ENCODE data around the gene RAB4A. TPM values are rescaled to one million over a fixed set of nuclear protein-coding genes. Genes with fewer than 3 reads are reported as not detected.

RAB4A gene
- polyA plus RNA-seq, 1 donor from 2014 or later, result 49.8 TPM

DNA sequence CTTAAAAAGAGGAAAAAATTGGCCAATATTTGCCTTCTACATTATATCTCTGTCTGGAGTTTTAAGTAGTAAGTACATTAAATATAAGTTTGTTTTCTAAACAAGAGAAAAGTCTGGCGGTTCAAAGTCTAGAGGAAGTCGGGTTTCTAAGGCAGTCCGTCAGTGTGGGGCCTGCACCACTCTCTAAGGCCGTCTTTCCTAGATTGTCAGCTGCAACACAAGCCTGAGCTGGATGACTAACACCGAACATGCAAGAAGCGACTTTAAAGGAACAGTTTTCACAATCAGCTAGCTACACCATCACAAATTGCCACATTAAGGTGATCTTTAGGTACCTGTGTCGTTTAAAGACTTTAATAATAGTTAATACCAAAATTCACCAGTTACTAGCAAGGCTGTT is 52.3 kb downstream of the RAB4A start:
- no peak overlapping the region for H2AFZ ChIP-seq (ENCODE audit: low read depth, low read length)
- H3K4me2 ChIP-seq (ENCODE audit: low read length), result no peak overlapping the region
- no peak overlapping the region for H3K27ac ChIP-seq (ENCODE audit: low read length)
- H3K9me3 ChIP-seq (ENCODE audit: low read length), result no peaks in the 10 kb centered on the region
- H4K20me1 ChIP-seq (ENCODE audit: insufficient read depth), result no peaks in the 10 kb centered on the region
- no peak overlapping the region for H3K4me3 ChIP-seq (ENCODE audit: low read length)
- peaks cover 7% of the 10 kb centered on the region for H3K36me3 ChIP-seq (ENCODE audit: insufficient read depth, low read length)
- no peaks in the 10 kb centered on the region for H3K27me3 ChIP-seq (ENCODE audit: insufficient read depth, low read depth, low read length)
- H3K79me2 ChIP-seq (replicated peaks; ENCODE audit: insufficient read depth, low read length), result no peaks in the 10 kb centered on the region
- no peak overlapping the region for H3K9ac ChIP-seq (ENCODE audit: low read length)
- no peaks in the 10 kb centered on the region for H3K9me2 ChIP-seq (ENCODE audit: insufficient read depth, low read length)
- no peaks in the 10 kb centered on the region for H3F3A ChIP-seq (ENCODE audit: insufficient read depth, low read length, poor library complexity, severe bottlenecking)
- no peak for TF ChIP-seq TAF1 (IDR thresholded peaks at IDR 0.05; ENCODE audit: low read depth)
- TF ChIP-seq MXI1 (conservative IDR thresholded peaks at IDR 0.05; ENCODE audit: poor library complexity, severe bottlenecking), result no peak
- no peak for TF ChIP-seq SMC3 (conservative IDR thresholded peaks at IDR 0.05; ENCODE audit: poor library complexity)

DNA sequence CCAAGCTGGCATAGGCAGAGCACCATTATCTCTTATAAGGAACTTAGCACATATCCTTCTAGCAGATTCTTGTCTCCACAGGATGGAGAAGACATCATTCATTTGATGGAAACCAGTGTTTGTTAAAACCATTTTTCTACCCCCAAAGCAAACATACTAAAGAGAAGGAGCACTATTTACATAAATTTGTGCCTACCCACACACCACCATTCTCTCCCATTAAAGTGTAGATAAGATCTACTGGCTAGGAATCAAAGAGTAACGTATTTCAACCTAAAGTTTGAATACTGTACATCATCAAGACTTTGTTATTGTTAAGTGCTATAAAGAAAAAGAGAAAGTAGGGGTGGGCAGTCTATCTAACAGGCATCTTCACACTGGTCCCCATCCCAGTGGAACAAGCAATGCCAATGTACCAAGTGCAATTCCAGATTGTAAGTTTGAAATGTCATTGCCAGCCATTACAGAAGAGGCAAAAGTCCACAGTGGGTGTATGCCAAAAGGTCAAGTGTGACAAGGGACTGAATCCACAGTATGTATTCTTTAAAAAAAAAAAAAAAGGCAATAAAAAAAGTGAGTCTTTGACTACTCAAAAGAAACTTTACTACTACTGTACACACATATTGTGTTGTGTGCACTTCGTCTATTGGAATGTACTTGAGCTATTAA is 53.1 kb downstream of the RAB4A start:
- Histone ChIP-seq H3K36me3 (ENCODE audit: insufficient read depth, low read length) (peaks cover 7% of the 10 kb centered on the region), H3K4me3 (ENCODE audit: low read length) (no peak overlapping the region)
- no peak for TF ChIP-seq EZH2 (IDR thresholded peaks at IDR 0.05; ENCODE audit: borderline replicate concordance, insufficient read depth, low read length, poor library complexity, severe bottlenecking)

DNA sequence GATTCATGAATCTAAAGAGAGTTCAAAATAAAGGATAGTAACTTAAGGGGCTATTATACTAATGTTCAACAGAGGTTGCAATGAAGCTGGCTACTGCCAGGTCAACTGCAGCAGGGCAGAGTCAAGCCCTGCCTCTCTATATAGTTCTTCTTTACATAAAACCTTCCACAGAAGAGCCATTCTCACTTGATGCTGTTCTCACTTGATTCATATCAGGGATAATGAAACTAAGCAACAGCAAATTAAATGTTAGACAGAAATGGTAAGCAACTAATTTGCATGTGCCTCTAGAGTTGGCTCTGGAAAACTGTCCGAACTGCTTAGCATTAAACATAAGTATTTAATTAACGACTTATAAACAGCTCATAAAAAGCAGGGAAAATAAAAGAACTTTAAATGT is 54.5 kb downstream of the RAB4A start:
- TF ChIP-seq REST (IDR thresholded peaks at IDR 0.05; ENCODE audit: borderline replicate concordance), result no peak
- TF ChIP-seq SMC3 (conservative IDR thresholded peaks at IDR 0.05; ENCODE audit: poor library complexity), result no peak
- TF ChIP-seq POLR2AphosphoS5 (IDR thresholded peaks at IDR 0.05), result no peak
- TF ChIP-seq CTCF (IDR thresholded peaks at IDR 0.05; ENCODE audit: poor library complexity, severe bottlenecking), result no peak
- no peak for TF ChIP-seq RAD21 (conservative IDR thresholded peaks at IDR 0.05)
- no peak for TF ChIP-seq EZH2 (IDR thresholded peaks at IDR 0.05; ENCODE audit: borderline replicate concordance, insufficient read depth, low read length, poor library complexity, severe bottlenecking)
- no peak for TF ChIP-seq EP300 (conservative IDR thresholded peaks at IDR 0.05; ENCODE audit: poor library complexity, severe bottlenecking)
- TF ChIP-seq TAF1 (IDR thresholded peaks at IDR 0.05; ENCODE audit: low read depth), result no peak
- Histone ChIP-seq H3K4me3 (ENCODE audit: low read length) (peak overlapping the region; percentile 8), H3K36me3 (ENCODE audit: insufficient read depth, low read length) (no peaks in the 10 kb centered on the region), H2AFZ (ENCODE audit: low read depth, low read length) (no peak overlapping the region), H3K79me2 (replicated peaks; ENCODE audit: insufficient read depth, low read length) (no peaks in the 10 kb centered on the region), H3F3A (ENCODE audit: insufficient read depth, low read length, poor library complexity, severe bottlenecking) (no peaks in the 10 kb centered on the region), H3K27me3 (ENCODE audit: insufficient read depth, low read depth, low read length) (no peaks in the 10 kb centered on the region), H4K20me1 (ENCODE audit: insufficient read depth) (no peaks in the 10 kb centered on the region), H3K9ac (ENCODE audit: low read length) (no peak overlapping the region), H3K9me3 (ENCODE audit: low read length) (no peaks in the 10 kb centered on the region), H3K9me2 (ENCODE audit: insufficient read depth, low read length) (no peaks in the 10 kb centered on the region), H3K4me2 (ENCODE audit: low read length) (no peak overlapping the region), H3K27ac (ENCODE audit: low read length) (peak overlapping the region; percentile 49)

More for the DNA sequence above, 53.1 kb downstream of the RAB4A start:
- Histone ChIP-seq H2AFZ (ENCODE audit: low read depth, low read length) (no peak overlapping the region), H3F3A (ENCODE audit: insufficient read depth, low read length, poor library complexity, severe bottlenecking) (no peaks in the 10 kb centered on the region), H3K27ac (ENCODE audit: low read length) (no peak overlapping the region), H3K27me3 (ENCODE audit: insufficient read depth, low read depth, low read length) (no peaks in the 10 kb centered on the region), H3K4me2 (ENCODE audit: low read length) (no peak overlapping the region), H3K9me3 (ENCODE audit: low read length) (no peaks in the 10 kb centered on the region), H3K9ac (ENCODE audit: low read length) (no peak overlapping the region), H4K20me1 (ENCODE audit: insufficient read depth) (no peaks in the 10 kb centered on the region), H3K9me2 (ENCODE audit: insufficient read depth, low read length) (no peaks in the 10 kb centered on the region), H3K79me2 (replicated peaks; ENCODE audit: insufficient read depth, low read length) (no peaks in the 10 kb centered on the region)

Data from neural cell (in vitro differentiated cells).